Thymus (tissue), 14 donors: ENCODE data around the gene PIK3C3. TPM values are rescaled to one million over a fixed set of nuclear protein-coding genes. Genes with fewer than 3 reads are reported as not detected.

Experiments
- DNase-seq, 9 donors: peaks; one replicate each; pipeline ENCODE4 v3.0.0-alpha.2; 2013; ENCODE audit warnings: low spot score in 9 of 9, low read depth in 6 of 9, missing footprints in 1 of 9
- H3K27ac ChIP-seq, 2 donors: one replicate each; pipeline ENCODE4 v1.5.1; 2013; ENCODE audit warnings: control low read depth in 1 of 2, low read depth in 1 of 2, low read length in 1 of 2, mild to moderate bottlenecking in 1 of 2, moderate library complexity in 1 of 2
- H3K27me3 ChIP-seq, 2 donors: one replicate each; pipeline ENCODE4 v1.5.1; 2013; ENCODE audit warnings: low read length in 1 of 2; ENCODE audit not compliant: control insufficient read depth in 2 of 2, insufficient read depth in 1 of 2
- H3K36me3 ChIP-seq, 2 donors: one replicate each; pipeline ENCODE4 v1.5.1; 2013; ENCODE audit warnings: low read length in 1 of 2, mild to moderate bottlenecking in 1 of 2, moderate library complexity in 1 of 2; ENCODE audit not compliant: control insufficient read depth in 2 of 2, insufficient read depth in 2 of 2
- H3K4me1 ChIP-seq, 2 donors: one replicate each; pipeline ENCODE4 v1.5.1; 2013; ENCODE audit warnings: low read length in 2 of 2; ENCODE audit not compliant: control insufficient read depth in 2 of 2, insufficient read depth in 2 of 2
- H3K4me3 ChIP-seq, 2 donors: one replicate each; pipeline ENCODE4 v1.5.1; 2013; ENCODE audit warnings: low read length in 2 of 2, control low read depth in 1 of 2, mild to moderate bottlenecking in 1 of 2
- H3K9me3 ChIP-seq, 2 donors: one replicate each; pipeline ENCODE4 v1.5.1; 2013; ENCODE audit warnings: low read length in 1 of 2, mild to moderate bottlenecking in 1 of 2; ENCODE audit not compliant: control insufficient read depth in 2 of 2, insufficient read depth in 1 of 2
- WGBS: extraction: QIAGEN DNeasy Blood & Tissue Kit; methylation state at CpG from one replicate; pipeline ENCODE4 v1.1.7; 2013; 5-methylcytosine and 5-hydroxymethylcytosine counted together
- long read RNA-seq, 10 donors: transcript quantifications; one replicate each; lab custom pipeline, GENCODE V29; 2026
- polyA plus RNA-seq: library from polyadenylated mRNA; stranded (reverse); fragments of 200-250 nt; gene quantifications from one replicate; pipeline ENCODE4 v1.2.3, GENCODE V29; 2013
- total RNA-seq: library from RNA; stranded (reverse); fragments of 120-200 nt; gene quantifications from one replicate; pipeline ENCODE4 v1.2.4, GENCODE V29; 2013
- donor health status: healthy.

PIK3C3 gene
- total RNA-seq, result 54.4 TPM
- 58.0 TPM for polyA plus RNA-seq
- long read RNA-seq, donor 1, result 0 reads
- long read RNA-seq, donor 2, full-length matches to known transcripts, result 12 of 23 reads
- long read RNA-seq, donor 2, partial matches to known transcripts, result 11 of 23 reads
- long read RNA-seq, donor 2, other reads (novel, unspliced or antisense), result 0 of 23 reads
- long read RNA-seq, donor 3, full-length matches to known transcripts, result 9 of 20 reads
- long read RNA-seq, donor 3, partial matches to known transcripts, result 11 of 20 reads
- long read RNA-seq, donor 3, other reads (novel, unspliced or antisense), result 0 of 20 reads
- long read RNA-seq, donor 4, full-length matches to known transcripts, result 8 of 8 reads
- long read RNA-seq, donor 4, partial matches to known transcripts, result 0 of 8 reads
- long read RNA-seq, donor 4, other reads (novel, unspliced or antisense), result 0 of 8 reads
- long read RNA-seq, donor 5, full-length matches to known transcripts, result 15 of 29 reads
- long read RNA-seq, donor 5, partial matches to known transcripts, result 14 of 29 reads
- long read RNA-seq, donor 5, other reads (novel, unspliced or antisense), result 0 of 29 reads
- long read RNA-seq, donor 6, full-length matches to known transcripts, result 7 of 13 reads
- long read RNA-seq, donor 6, partial matches to known transcripts, result 6 of 13 reads
- long read RNA-seq, donor 6, other reads (novel, unspliced or antisense), result 0 of 13 reads
- long read RNA-seq, donor 7, full-length matches to known transcripts, result 10 of 19 reads
- long read RNA-seq, donor 7, partial matches to known transcripts, result 9 of 19 reads
- long read RNA-seq, donor 7, other reads (novel, unspliced or antisense), result 0 of 19 reads
- long read RNA-seq, donor 8, full-length matches to known transcripts, result 4 of 4 reads
- long read RNA-seq, donor 8, partial matches to known transcripts, result 0 of 4 reads
- long read RNA-seq, donor 8, other reads (novel, unspliced or antisense), result 0 of 4 reads
- long read RNA-seq, donor 9, full-length matches to known transcripts, result 7 of 7 reads
- long read RNA-seq, donor 9, partial matches to known transcripts, result 0 of 7 reads
- long read RNA-seq, donor 9, other reads (novel, unspliced or antisense), result 0 of 7 reads
- long read RNA-seq, donor 10, full-length matches to known transcripts, result 3 of 3 reads
- long read RNA-seq, donor 10, partial matches to known transcripts, result 0 of 3 reads
- long read RNA-seq, donor 10, other reads (novel, unspliced or antisense), result 0 of 3 reads

DNA sequence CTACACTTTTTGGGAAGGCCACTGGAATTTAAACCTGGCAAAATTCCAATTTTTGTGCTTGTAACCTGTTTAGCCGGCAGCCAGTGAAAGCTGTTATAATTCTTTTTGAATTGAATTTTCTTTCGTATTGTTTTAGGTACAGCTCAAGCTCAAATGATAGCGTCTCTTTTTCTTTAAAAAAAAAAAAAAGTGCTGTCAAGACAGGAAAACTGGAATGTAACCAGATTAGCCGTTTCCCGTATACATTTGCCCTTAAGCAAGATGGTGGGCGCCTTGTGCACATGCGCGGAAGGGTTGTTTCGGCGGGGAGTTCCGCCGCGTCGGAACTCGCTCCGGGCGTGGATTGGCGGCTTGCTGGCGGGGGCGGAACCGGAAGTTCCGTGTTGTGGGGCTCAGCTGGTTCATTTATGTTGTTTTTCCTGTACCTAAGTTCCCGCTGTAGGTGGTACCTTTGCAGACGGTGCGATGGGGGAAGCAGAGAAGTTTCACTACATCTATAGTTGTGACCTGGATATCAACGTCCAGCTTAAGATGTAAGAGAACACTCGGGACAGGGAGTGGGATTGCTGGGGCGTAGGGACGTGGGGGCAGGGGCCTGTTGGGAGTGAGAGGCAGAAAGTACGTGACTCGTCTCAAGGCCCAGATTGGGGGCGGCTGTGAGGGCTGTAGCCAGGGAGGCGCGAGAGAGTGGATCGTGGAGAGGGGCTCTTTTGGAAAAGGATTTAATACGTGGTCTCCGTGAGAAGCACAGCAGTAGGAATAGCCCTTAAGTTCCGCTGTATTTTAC, at the start of gene PIK3C3:
Gene PIK3C3, plus strand, starts transcription at position 408 of the 787 bp plus-strand sequence. Its CDS starts 58 bp downstream, at position 466.
- Histone ChIP-seq H3K27ac (peak within 1 kb of the TSS; percentile 67 to 83), H3K4me1 (peaks cover 0 to 3% of the 10 kb centered on the region in 2 donors), H3K4me3 (peak within 1 kb of the TSS; percentile 62 to 67), H3K27me3 (no peaks in the 10 kb centered on the region), H3K36me3 (peaks cover 4% of the 10 kb centered on the region in 2 donors), H3K9me3 (no peaks in the 10 kb centered on the region)
- peak; percentile 91 to 98 (median 96) for DNase-seq
- under 1% methylated on average over 38 of the region's 38 CpGs for WGBS

DNA sequence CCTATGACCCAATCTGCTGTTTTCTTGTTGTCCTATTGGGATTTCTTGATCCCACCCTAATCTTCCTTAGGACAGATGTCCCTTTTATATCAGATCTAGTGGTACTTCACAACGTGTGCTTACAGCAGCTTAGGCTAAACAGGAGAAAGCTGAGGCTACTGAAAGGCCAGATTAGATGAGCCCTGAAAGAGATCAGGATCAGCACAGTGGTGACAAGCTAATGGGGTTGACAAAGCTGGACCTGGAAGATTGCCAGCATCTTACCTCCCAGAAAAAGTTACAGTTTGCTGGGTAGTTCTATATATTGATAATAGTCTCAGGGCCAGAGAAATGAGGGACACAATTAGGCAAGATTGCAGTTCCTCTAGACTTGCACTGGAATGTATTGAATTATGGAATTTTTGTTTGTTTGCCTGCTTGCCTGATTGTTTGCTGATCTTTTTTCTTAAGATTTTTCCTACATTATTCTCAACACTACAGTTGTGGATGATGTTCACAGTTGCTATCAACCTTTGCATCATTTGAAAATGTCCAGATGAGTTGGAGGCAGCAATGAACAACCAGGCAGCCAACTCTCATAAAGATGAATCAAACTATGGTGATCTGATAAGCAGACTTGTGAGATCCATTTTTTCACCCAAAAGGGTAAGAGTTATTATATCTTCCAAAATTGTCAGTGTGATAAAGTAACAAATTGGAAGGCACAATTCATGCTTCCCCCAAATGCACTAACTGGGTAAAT, 49.1 kb upstream of the PIK3C3 start:
- no peak overlapping the region for H3K27ac ChIP-seq
- H3K27me3 ChIP-seq, result peaks cover 0 to 2% of the 10 kb centered on the region in 2 donors
- H3K4me3 ChIP-seq, result no peak overlapping the region
- H3K9me3 ChIP-seq, result no peaks in the 10 kb centered on the region
- DNase-seq, result no peak
- no peaks in the 10 kb centered on the region for H3K4me1 ChIP-seq
- H3K36me3 ChIP-seq, result no peaks in the 10 kb centered on the region
- 89% methylated on average over 1 of the region's 1 CpG for WGBS

- Histone ChIP-seq H3K27ac (no peak overlapping the region), H3K27me3 (peaks cover 0 to 2% of the 10 kb centered on the region in 2 donors), H3K36me3 (no peaks in the 10 kb centered on the region), H3K4me1 (no peaks in the 10 kb centered on the region), H3K4me3 (no peak overlapping the region), H3K9me3 (no peaks in the 10 kb centered on the region)
- DNase-seq, result peak in 8 of 9 donors; percentile 13 to 64 (median 31)
- 27% methylated on average over 6 of the region's 6 CpGs for WGBS
These were observed 48.4 kb upstream of the PIK3C3 start for GRCh38 chr18:41906528-41907146.

GRCh38 chr18:41917181-41917580, 37.9 kb upstream of the PIK3C3 start:
- no peaks in the 10 kb centered on the region for H3K4me1 ChIP-seq
- H3K36me3 ChIP-seq, result no peaks in the 10 kb centered on the region
- no peak for DNase-seq
- H3K4me3 ChIP-seq, result no peak overlapping the region
- no peaks in the 10 kb centered on the region for H3K27me3 ChIP-seq
- H3K27ac ChIP-seq, result no peak overlapping the region
- H3K9me3 ChIP-seq, result no peaks in the 10 kb centered on the region
- WGBS, result 96% methylated on average over 3 of the region's 3 CpGs

DNA sequence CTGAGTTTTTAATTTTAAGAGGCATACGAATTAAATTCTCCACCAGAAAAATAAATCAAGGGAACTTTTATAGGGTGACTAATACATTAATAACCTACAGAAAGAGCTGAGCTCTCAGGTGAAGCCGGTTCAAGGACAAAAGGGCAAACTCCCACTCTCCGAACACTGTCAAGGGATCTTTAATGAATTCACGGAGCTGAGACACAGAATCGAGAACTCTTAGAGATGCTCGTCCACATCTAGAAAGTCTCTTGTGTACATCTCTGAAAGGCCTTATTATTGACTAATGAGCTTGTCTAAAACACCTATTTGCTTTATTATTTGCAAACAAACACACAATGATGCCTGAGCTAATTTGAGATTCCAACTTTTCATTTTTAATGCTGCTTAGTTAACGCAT, 33.3 kb upstream of the PIK3C3 start:
- Histone ChIP-seq H3K36me3 (no peaks in the 10 kb centered on the region), H3K27ac (no peak overlapping the region), H3K27me3 (no peaks in the 10 kb centered on the region), H3K4me3 (no peak overlapping the region), H3K4me1 (no peaks in the 10 kb centered on the region), H3K9me3 (no peaks in the 10 kb centered on the region)
- DNase-seq, result no peak
- 97% methylated on average over 7 of the region's 7 CpGs for WGBS

GRCh38 chr18:41922176-41922575, 32.9 kb upstream of the PIK3C3 start:
- no peaks in the 10 kb centered on the region for H3K4me1 ChIP-seq
- no peak for DNase-seq

DNA sequence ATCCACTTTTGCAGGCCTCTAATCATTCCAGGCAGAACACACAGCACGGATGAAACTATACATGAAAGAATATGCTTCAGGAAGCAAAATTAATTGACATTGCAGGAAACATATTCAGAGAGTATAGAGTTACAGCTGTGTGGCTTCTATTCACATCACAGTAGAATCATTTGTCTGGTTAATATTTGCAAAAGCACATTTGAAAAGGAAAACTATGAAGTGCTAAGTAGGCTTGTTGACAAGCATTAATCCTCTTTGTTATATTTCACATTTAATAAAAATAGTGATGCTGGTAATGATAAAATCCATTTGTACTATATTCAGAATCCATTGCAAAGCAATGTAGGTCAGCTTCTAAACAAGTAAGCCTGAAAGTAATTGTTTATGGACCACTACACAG, 32.2 kb upstream of the PIK3C3 start:
- Histone ChIP-seq H3K36me3 (no peaks in the 10 kb centered on the region), H3K27ac (no peak overlapping the region), H3K4me3 (no peak overlapping the region), H3K9me3 (no peaks in the 10 kb centered on the region), H3K4me1 (no peaks in the 10 kb centered on the region), H3K27me3 (no peaks in the 10 kb centered on the region)
- WGBS, result 83% methylated on average over 1 of the region's 1 CpG
- no peak for DNase-seq

More at GRCh38 chr18:41922176-41922575, 32.9 kb upstream of the PIK3C3 start:
- H3K4me3 ChIP-seq, result no peak overlapping the region
- H3K27ac ChIP-seq, result no peak overlapping the region
- WGBS, result 92% methylated on average over 5 of the region's 5 CpGs
- H3K27me3 ChIP-seq, result no peaks in the 10 kb centered on the region
- no peaks in the 10 kb centered on the region for H3K36me3 ChIP-seq
- H3K9me3 ChIP-seq, result no peaks in the 10 kb centered on the region
